ENCODE results near the gene SLC6A3. TPM values are rescaled to one million over a fixed set of nuclear protein-coding genes. Genes with fewer than 3 reads are reported as not detected.

The SLC6A3 gene
- total and polyA plus RNA-seq, 7 donors, result under 0.01 to 0.01 TPM; not detected in 5

DNA sequence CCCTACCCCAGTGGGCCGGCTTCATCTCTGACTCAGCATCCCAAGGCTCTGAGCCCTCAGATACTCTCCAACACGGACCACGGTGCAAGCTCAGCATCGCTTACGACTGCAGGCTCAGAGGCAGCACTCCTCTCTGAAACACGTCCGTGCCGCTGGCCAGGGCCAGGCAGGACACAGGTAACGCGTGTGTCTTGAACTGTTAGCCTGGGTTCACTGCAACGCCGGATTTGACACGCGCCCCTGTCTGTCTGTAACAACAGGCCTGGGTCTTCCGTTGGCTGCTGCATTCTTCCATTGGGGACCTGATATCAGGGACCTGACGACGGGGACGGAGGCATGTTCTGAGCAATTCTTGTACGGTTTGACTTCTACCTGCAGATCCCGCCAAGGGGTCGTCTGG lies 6.4 kb downstream of the SLC6A3 start:
- ATAC-seq, result no peak
- H3K27me3 ChIP-seq (ENCODE audit: insufficient read depth in 3 of 3, low read length in 2 of 3), result peaks cover 0 to 38% (median 7%) of the 10 kb centered on the region in 3 donors
- no peaks in the 10 kb centered on the region for H3K36me3 ChIP-seq (ENCODE audit: insufficient read depth in 1 of 2, low read depth in 1 of 2)
- no peak overlapping the region for H3K4me3 ChIP-seq
- no peak overlapping the region for H3K27ac ChIP-seq
- TF ChIP-seq, protein P1, sequence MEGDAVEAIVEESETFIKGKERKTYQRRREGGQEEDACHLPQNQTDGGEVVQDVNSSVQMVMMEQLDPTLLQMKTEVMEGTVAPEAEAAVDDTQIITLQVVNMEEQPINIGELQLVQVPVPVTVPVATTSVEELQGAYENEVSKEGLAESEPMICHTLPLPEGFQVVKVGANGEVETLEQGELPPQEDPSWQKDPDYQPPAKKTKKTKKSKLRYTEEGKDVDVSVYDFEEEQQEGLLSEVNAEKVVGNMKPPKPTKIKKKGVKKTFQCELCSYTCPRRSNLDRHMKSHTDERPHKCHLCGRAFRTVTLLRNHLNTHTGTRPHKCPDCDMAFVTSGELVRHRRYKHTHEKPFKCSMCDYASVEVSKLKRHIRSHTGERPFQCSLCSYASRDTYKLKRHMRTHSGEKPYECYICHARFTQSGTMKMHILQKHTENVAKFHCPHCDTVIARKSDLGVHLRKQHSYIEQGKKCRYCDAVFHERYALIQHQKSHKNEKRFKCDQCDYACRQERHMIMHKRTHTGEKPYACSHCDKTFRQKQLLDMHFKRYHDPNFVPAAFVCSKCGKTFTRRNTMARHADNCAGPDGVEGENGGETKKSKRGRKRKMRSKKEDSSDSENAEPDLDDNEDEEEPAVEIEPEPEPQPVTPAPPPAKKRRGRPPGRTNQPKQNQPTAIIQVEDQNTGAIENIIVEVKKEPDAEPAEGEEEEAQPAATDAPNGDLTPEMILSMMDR (IDR thresholded peaks at IDR 0.05), result no peak
- no peak for DNase-seq
- 83 to 89% (median 83%) methylated on average over 21 of the region's 21 CpGs for WGBS, 3 donors
- intact Hi-C loops (cut with DNase I), result no loop called here
- peaks cover 6% of the 10 kb centered on the region for H3K9me3 ChIP-seq
- H3K4me1 ChIP-seq, result no peaks in the 10 kb centered on the region

GRCh38 chr5:1437876-1438559 lies 7.2 kb downstream of the SLC6A3 start:
- Histone ChIP-seq H3K27me3 (ENCODE audit: insufficient read depth in 3 of 3, low read length in 2 of 3) (peaks cover 0 to 29% (median 6%) of the 10 kb centered on the region in 3 donors), H3K36me3 (ENCODE audit: insufficient read depth in 1 of 2, low read depth in 1 of 2) (no peaks in the 10 kb centered on the region), H3K4me1 (no peaks in the 10 kb centered on the region), H3K27ac (no peak overlapping the region), H3K4me3 (no peak overlapping the region), H3K9me3 (peaks cover 6% of the 10 kb centered on the region)
- TF ChIP-seq, protein P1 (IDR thresholded peaks at IDR 0.05), result no peak
- ATAC-seq, result no peak
- no peak for DNase-seq
- WGBS, 3 donors, result 82 to 84% (median 83%) methylated on average over 25 of the region's 25 CpGs
- intact Hi-C loops (cut with DNase I), result no loop called here

DNA sequence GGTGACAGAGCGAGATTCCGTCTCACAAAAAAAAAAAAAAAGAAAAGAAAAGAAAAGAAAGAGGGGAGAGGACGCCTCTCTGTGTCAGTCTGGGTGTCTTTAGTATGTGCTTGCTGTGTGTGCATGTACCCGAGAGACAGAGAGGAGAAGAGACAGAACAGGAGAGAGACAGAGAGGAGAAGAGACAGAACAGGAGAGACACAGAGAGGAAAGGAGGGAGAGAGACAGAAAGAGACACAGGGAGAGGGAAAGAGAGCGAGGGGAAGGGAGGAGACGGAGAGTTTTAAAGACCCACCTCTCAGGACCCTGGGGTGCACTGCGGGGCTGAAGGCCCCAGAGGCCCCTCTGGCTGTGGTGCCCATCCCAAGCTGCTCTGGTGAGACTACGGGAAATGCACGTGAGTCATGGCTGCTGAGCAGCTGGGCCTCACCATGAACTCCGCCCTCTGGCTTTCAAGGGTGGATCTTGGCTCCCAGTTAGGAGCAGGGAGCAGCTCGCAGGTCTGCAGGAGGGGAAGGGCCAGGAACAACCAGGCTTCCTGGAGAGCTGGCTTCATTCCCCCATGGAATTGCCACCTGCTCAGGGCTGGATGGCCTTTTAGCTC lies 7.9 kb downstream of the SLC6A3 start:
- H3K9me3 ChIP-seq, result peaks cover 6% of the 10 kb centered on the region
- DNase-seq (no peak), ATAC-seq (no peak)
- no peak overlapping the region for H3K27ac ChIP-seq
- H3K36me3 ChIP-seq (ENCODE audit: insufficient read depth in 1 of 2, low read depth in 1 of 2), result no peaks in the 10 kb centered on the region
- intact Hi-C loops (cut with DNase I), result no loop called here
- peaks cover 0 to 24% (median 0%) of the 10 kb centered on the region in 3 donors for H3K27me3 ChIP-seq (ENCODE audit: insufficient read depth in 3 of 3, low read length in 2 of 3)
- WGBS, 3 donors, result 41 to 48% (median 47%) methylated on average over 11 of the region's 11 CpGs
- H3K4me3 ChIP-seq, result no peak overlapping the region
- TF ChIP-seq, protein P1 (IDR thresholded peaks at IDR 0.05), result no peak
- H3K4me1 ChIP-seq, result no peaks in the 10 kb centered on the region

DNA sequence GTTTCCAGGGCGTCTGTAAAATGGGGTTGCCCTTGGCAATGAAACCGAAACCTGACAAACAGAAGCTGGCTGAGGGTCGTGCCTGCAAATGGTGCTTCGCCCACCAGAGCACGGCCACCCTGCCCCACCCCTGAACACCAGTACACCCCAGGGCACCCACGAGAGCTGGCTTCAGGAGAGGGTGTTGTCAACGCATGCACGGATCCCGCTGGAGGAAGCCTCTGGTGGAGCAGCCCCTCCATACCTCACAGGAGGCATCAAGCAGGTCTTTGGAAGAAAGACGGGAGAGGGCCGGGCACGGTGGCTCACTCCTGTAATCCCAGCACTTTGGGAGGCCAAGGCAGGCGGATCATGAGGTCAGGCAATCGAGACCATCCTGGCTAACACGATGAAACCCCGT lies 8.6 kb downstream of the SLC6A3 start:
- H3K9me3 ChIP-seq, result peaks cover 6% of the 10 kb centered on the region
- no peak for ATAC-seq
- TF ChIP-seq, protein P1 (IDR thresholded peaks at IDR 0.05), result no peak
- peaks cover 0 to 17% (median 0%) of the 10 kb centered on the region in 3 donors for H3K27me3 ChIP-seq (ENCODE audit: insufficient read depth in 3 of 3, low read length in 2 of 3)
- DNase-seq, result no peak
- no peak overlapping the region for H3K27ac ChIP-seq
- 82 to 86% (median 85%) methylated on average over 16 of the region's 16 CpGs for WGBS, 3 donors
- intact Hi-C loops (cut with DNase I), result no loop called here
- H3K4me1 ChIP-seq, result no peaks in the 10 kb centered on the region
- H3K4me3 ChIP-seq, result no peak overlapping the region
- no peaks in the 10 kb centered on the region for H3K36me3 ChIP-seq (ENCODE audit: insufficient read depth in 1 of 2, low read depth in 1 of 2)
